Measurements from ENCODE around the gene SLC6A8.
"Not testable (repeated sequence)": the region's sequence is repeated elsewhere in the genome, so short reads cannot be mapped to it uniquely, and the experiment has no call there.

DNA sequence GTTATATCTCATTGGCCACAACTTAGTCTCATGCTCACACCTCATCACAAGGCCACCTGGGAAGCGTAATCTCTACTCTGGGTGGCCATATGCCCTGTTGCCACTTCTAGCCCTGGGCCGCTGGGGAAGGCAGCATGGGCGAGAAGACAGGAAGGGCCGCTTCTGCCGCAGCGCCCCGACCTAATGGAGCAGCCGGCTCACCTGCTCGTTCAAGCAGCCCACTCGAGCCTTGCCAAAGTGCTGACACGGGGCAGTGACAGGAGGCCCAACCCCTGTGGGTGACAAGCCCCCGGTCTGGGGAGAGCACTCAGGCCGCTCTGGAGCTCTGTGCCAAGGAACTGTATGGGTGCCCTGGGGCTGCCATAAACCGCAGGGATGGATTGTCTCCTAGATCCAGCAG is 54.4 kb downstream of the SLC6A8 start:
- TF ChIP-seq, protein P1, sequence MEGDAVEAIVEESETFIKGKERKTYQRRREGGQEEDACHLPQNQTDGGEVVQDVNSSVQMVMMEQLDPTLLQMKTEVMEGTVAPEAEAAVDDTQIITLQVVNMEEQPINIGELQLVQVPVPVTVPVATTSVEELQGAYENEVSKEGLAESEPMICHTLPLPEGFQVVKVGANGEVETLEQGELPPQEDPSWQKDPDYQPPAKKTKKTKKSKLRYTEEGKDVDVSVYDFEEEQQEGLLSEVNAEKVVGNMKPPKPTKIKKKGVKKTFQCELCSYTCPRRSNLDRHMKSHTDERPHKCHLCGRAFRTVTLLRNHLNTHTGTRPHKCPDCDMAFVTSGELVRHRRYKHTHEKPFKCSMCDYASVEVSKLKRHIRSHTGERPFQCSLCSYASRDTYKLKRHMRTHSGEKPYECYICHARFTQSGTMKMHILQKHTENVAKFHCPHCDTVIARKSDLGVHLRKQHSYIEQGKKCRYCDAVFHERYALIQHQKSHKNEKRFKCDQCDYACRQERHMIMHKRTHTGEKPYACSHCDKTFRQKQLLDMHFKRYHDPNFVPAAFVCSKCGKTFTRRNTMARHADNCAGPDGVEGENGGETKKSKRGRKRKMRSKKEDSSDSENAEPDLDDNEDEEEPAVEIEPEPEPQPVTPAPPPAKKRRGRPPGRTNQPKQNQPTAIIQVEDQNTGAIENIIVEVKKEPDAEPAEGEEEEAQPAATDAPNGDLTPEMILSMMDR (IDR thresholded peaks at IDR 0.05; ENCODE audit: insufficient read depth, low read depth, low read length), result not testable (repeated sequence)
- not testable (repeated sequence) for TF ChIP-seq EZH2 (IDR thresholded peaks at IDR 0.05; ENCODE audit: insufficient read depth, low read length)
